ENCODE results near the gene CGAS.

The CGAS gene

GRCh38 chr6:73455865-73456629 is 4.0 kb upstream of the CGAS start:
- H3K4me1 ChIP-seq (ENCODE audit: insufficient read depth, low read length): peaks cover 11% of the 10 kb centered on the region
- TF ChIP-seq CTCF (IDR thresholded peaks at IDR 0.05; ENCODE audit: borderline replicate concordance, extremely low read depth, low read length, poor library complexity, severe bottlenecking) (no peak), EZH2 (IDR thresholded peaks at IDR 0.05; ENCODE audit: borderline replicate concordance, low read depth, low read length, severe bottlenecking) (no peak)
- no peak overlapping the region for H3K4me2 ChIP-seq (ENCODE audit: insufficient read depth, low read length)
- DNase-seq (no peak), ATAC-seq (ENCODE audit: insufficient read depth, low read depth) (no peak)
- no peak overlapping the region for H3K4me3 ChIP-seq (ENCODE audit: low read depth in 1 of 2, low read length in 2 of 2)
- H3K9me3 ChIP-seq (ENCODE audit: insufficient read depth, low read length, severe bottlenecking): no peaks in the 10 kb centered on the region
- no peaks in the 10 kb centered on the region for H3K36me3 ChIP-seq (ENCODE audit: insufficient read depth, low read length)
- peaks cover 4% of the 10 kb centered on the region for H3K79me2 ChIP-seq (ENCODE audit: insufficient read depth, low read length)
- H3K27me3 ChIP-seq (ENCODE audit: insufficient read depth, low read length, poor library complexity): no peaks in the 10 kb centered on the region
- no peak overlapping the region for H3K27ac ChIP-seq (ENCODE audit: low read length)
- no peak overlapping the region for H2AFZ ChIP-seq (ENCODE audit: low read depth, low read length)
- no peaks in the 10 kb centered on the region for H4K20me1 ChIP-seq (ENCODE audit: insufficient read depth, low read length)
- no peak overlapping the region for H3K9ac ChIP-seq (ENCODE audit: low read depth, low read length)

DNA sequence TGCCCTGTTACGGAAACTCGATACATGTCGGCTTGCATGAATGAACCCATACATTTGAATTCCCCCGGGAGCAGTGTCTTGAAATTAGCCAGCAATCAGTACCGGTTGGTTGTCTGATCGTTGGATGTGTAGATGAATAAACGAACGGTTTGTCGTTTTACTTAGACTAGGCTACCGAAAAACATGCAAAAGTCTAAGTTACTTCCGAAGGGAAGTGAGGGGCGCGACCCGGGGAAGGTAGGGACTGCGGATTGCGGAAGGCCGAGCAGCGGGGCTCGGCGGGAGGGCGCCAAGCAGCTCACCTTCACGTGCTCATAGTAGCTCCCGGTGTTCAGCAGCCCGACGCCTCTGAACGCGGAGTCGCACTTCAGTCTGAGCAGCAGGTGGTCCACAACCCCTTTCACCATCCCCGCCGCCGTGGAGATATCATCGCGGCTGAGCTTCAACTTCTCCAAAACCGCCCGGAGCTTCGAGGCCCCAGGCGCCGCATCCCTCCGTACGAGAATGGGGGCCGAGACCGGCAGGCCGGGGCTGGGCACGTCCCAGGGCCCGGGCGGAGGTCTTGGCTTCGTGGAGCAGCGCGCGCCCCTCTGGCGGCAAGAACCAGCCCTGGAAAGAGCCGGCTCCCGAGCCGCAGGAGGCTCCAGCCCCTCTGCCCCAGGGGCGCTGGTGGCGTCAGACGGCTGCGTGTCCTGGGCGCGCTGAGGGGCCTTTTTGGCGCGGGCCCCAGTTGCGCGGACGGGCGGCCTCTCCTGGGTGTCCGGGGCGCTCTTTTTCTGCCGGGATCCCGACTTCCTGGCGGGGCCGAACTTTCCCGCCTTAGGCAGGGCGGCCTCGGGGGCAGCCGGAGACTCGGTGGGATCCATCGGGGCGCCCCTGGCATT is 632 bp downstream of the CGAS start:
- no peak overlapping the region for H3K9ac ChIP-seq (ENCODE audit: low read depth, low read length)
- H4K20me1 ChIP-seq (ENCODE audit: insufficient read depth, low read length): no peaks in the 10 kb centered on the region
- no peak overlapping the region for H3K27ac ChIP-seq (ENCODE audit: low read length)
- ATAC-seq (ENCODE audit: insufficient read depth, low read depth) (no peak), DNase-seq (no peak)
- no peaks in the 10 kb centered on the region for H3K27me3 ChIP-seq (ENCODE audit: insufficient read depth, low read length, poor library complexity)
- no peak overlapping the region for H3K4me2 ChIP-seq (ENCODE audit: insufficient read depth, low read length)
- no peaks in the 10 kb centered on the region for H3K4me1 ChIP-seq (ENCODE audit: insufficient read depth, low read length)
- no peak overlapping the region for H3K4me3 ChIP-seq (ENCODE audit: low read depth in 1 of 2, low read length in 2 of 2)
- no peak for TF ChIP-seq CTCF (IDR thresholded peaks at IDR 0.05; ENCODE audit: borderline replicate concordance, extremely low read depth, low read length, poor library complexity, severe bottlenecking)
- no peak for TF ChIP-seq EZH2 (IDR thresholded peaks at IDR 0.05; ENCODE audit: borderline replicate concordance, low read depth, low read length, severe bottlenecking)
- H3K79me2 ChIP-seq (ENCODE audit: insufficient read depth, low read length): no peaks in the 10 kb centered on the region
- no peaks in the 10 kb centered on the region for H3K9me3 ChIP-seq (ENCODE audit: insufficient read depth, low read length, severe bottlenecking)
- H2AFZ ChIP-seq (ENCODE audit: low read depth, low read length): no peak overlapping the region
- H3K36me3 ChIP-seq (ENCODE audit: insufficient read depth, low read length): no peaks in the 10 kb centered on the region

- no peaks in the 10 kb centered on the region for H3K27me3 ChIP-seq (ENCODE audit: insufficient read depth, low read length, poor library complexity)
- H3K4me3 ChIP-seq (ENCODE audit: low read depth in 1 of 2, low read length in 2 of 2): no peak overlapping the region
- no peak for DNase-seq
- H3K4me2 ChIP-seq (ENCODE audit: insufficient read depth, low read length): no peak overlapping the region
- TF ChIP-seq EZH2 (IDR thresholded peaks at IDR 0.05; ENCODE audit: borderline replicate concordance, low read depth, low read length, severe bottlenecking): no peak
- no peak for TF ChIP-seq CTCF (IDR thresholded peaks at IDR 0.05; ENCODE audit: borderline replicate concordance, extremely low read depth, low read length, poor library complexity, severe bottlenecking)
- H3K9ac ChIP-seq (ENCODE audit: low read depth, low read length): no peak overlapping the region
- H3K79me2 ChIP-seq (ENCODE audit: insufficient read depth, low read length): no peaks in the 10 kb centered on the region
- no peaks in the 10 kb centered on the region for H4K20me1 ChIP-seq (ENCODE audit: insufficient read depth, low read length)
- H3K9me3 ChIP-seq (ENCODE audit: insufficient read depth, low read length, severe bottlenecking): no peaks in the 10 kb centered on the region
- no peaks in the 10 kb centered on the region for H3K36me3 ChIP-seq (ENCODE audit: insufficient read depth, low read length)
- H2AFZ ChIP-seq (ENCODE audit: low read depth, low read length): no peak overlapping the region
- ATAC-seq (ENCODE audit: insufficient read depth, low read depth): no peak
- no peak overlapping the region for H3K27ac ChIP-seq (ENCODE audit: low read length)
- H3K4me1 ChIP-seq (ENCODE audit: insufficient read depth, low read length): no peaks in the 10 kb centered on the region
These were observed 8.5 kb downstream of the CGAS start for GRCh38 chr6:73443555-73443954.

Measured in DND-41 (cell line).